ENCODE data around the gene MYG1. TPM values are rescaled to one million over a fixed set of nuclear protein-coding genes. Genes with fewer than 3 reads are reported as not detected.

The MYG1 gene
- total and polyA plus RNA-seq, 7 donors = 26.1 to 59.6 (median 53.6) TPM

DNA sequence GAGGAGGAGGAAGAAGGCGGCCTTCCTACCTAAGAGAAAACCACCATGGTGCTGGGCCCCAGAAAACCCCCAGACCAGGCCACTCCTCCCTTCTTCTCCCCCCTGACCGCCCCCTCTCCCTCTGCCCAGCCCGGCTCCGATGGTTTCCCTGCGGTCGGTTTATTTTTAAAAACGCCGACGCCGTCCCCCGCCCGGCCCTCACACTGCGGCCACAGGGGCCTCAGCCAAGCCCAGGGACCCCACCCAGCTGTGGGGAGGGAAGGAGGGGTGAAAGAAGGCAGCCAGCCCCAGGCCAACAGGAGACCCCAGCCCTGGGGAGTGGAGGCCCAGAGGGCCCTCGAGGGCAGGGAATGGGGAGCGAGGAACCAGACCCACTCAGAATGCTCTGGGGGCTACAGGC is 33.2 kb downstream of the MYG1 start:
- H3K27me3 ChIP-seq = peaks cover 0 to 58% (median 37%) of the 10 kb centered on the region in 3 donors
- 63 to 64% methylated on average over 15 of the region's 15 CpGs for WGBS, 2 donors
- TF ChIP-seq, protein P1, sequence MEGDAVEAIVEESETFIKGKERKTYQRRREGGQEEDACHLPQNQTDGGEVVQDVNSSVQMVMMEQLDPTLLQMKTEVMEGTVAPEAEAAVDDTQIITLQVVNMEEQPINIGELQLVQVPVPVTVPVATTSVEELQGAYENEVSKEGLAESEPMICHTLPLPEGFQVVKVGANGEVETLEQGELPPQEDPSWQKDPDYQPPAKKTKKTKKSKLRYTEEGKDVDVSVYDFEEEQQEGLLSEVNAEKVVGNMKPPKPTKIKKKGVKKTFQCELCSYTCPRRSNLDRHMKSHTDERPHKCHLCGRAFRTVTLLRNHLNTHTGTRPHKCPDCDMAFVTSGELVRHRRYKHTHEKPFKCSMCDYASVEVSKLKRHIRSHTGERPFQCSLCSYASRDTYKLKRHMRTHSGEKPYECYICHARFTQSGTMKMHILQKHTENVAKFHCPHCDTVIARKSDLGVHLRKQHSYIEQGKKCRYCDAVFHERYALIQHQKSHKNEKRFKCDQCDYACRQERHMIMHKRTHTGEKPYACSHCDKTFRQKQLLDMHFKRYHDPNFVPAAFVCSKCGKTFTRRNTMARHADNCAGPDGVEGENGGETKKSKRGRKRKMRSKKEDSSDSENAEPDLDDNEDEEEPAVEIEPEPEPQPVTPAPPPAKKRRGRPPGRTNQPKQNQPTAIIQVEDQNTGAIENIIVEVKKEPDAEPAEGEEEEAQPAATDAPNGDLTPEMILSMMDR (IDR thresholded peaks at IDR 0.05) = no peak
- no peak for TF ChIP-seq POLR2A (IDR thresholded peaks at IDR 0.05)
- H3K9me3 ChIP-seq = no peaks in the 10 kb centered on the region
- no peak overlapping the region for H3K27ac ChIP-seq
- no peaks in the 10 kb centered on the region for H3K4me1 ChIP-seq
- intact Hi-C loops (cut with DNase I) = no loop called here
- H3K36me3 ChIP-seq = no peaks in the 10 kb centered on the region
- DNase-seq = no peak
- H3K4me3 ChIP-seq = no peak overlapping the region

DNA sequence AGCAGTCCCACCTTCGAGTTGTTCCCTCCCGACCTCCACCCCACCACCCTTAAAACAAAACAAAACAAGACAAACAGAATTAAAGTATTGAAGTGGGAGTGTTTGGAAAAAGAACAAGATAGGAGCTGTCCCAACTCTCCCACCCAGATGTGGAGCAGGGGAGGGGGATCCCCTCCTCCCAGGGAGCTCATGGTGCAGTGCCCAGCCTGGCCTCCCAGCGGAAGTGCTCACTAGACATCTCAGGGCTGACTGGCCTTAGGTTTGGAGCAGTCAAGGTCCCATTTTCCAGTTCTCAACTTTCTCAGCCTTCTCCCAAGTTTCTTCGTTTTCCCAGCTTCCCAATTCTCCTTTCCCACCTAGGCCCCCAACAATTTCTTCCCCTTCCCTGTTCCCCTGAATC is 33.8 kb downstream of the MYG1 start:
- no peak for TF ChIP-seq POLR2A (IDR thresholded peaks at IDR 0.05)
- TF ChIP-seq POLR2AphosphoS5 (IDR thresholded peaks at IDR 0.05) = no peak
- TF ChIP-seq EP300 (IDR thresholded peaks at IDR 0.05) = no peak
- TF ChIP-seq, protein P1 (IDR thresholded peaks at IDR 0.05) = no peak

DNA sequence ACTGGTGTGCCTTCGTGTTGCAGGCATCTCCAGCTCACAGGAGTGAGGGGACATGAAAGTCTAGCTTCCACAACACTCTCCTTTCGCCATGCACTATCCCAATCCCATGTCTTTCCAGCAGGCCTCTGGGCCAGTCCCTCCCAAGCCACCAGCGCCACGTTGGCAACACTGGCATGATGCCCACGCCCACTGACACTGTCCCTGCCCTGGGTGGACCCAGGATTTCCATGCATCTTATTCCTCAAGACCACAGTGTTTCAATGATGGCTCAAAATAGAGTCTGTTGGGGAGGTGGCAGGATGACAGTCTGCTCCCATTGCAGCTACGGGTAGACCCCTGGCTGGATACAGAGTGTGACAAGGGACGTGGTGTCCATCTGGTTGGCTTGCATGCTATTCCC is 34.4 kb downstream of the MYG1 start:
- Histone ChIP-seq H3K4me3 (no peak overlapping the region), H3K27me3 (peaks cover 0 to 69% (median 47%) of the 10 kb centered on the region in 3 donors), H3K27ac (no peak overlapping the region), H3K4me1 (no peaks in the 10 kb centered on the region), H3K36me3 (no peaks in the 10 kb centered on the region), H3K9me3 (no peaks in the 10 kb centered on the region)
- intact Hi-C loops (cut with DNase I) = no loop called here
- TF ChIP-seq EP300 (IDR thresholded peaks at IDR 0.05) (no peak), POLR2AphosphoS5 (IDR thresholded peaks at IDR 0.05) (no peak), POLR2A (IDR thresholded peaks at IDR 0.05) (no peak)
- TF ChIP-seq, protein P1 (IDR thresholded peaks at IDR 0.05) = no peak
- no peak for DNase-seq
- 62 to 70% methylated on average over 7 of the region's 7 CpGs for WGBS, 2 donors

More for the DNA sequence above, 33.8 kb downstream of the MYG1 start:
- Histone ChIP-seq H3K4me1 (no peaks in the 10 kb centered on the region), H3K27me3 (peaks cover 0 to 63% (median 42%) of the 10 kb centered on the region in 3 donors), H3K36me3 (no peaks in the 10 kb centered on the region), H3K4me3 (no peak overlapping the region), H3K9me3 (no peaks in the 10 kb centered on the region), H3K27ac (no peak overlapping the region)
- 83 to 84% methylated on average over 4 of the region's 4 CpGs for WGBS, 2 donors
- DNase-seq = no peak
- intact Hi-C loops (cut with DNase I) = no loop called here

DNA sequence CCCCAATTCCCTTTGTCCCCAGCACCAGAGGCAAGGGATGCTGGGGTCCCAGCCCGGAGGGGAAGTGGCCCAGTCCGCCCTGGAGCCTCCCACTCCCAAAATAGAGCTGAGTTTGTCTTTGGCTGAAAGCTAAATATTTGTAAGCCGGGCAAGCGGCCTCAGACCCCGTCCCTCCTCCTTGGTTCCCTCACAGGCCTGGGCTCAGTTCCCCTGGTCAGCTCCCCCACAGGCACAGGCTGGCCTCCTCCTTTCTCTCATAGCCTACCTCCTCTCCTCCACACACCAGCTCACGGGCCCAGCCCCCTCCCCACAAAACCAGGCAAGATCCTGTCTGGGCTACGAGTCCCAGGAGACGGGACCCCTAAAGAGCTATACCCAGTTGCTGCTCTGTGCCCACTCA is 35.3 kb downstream of the MYG1 start:
- Histone ChIP-seq H3K36me3 (no peaks in the 10 kb centered on the region), H3K9me3 (no peaks in the 10 kb centered on the region), H3K4me1 (no peaks in the 10 kb centered on the region), H3K27ac (no peak overlapping the region), H3K27me3 (peaks cover 0 to 72% (median 52%) of the 10 kb centered on the region in 3 donors), H3K4me3 (no peak overlapping the region)
- DNase-seq = no peak
- TF ChIP-seq POLR2AphosphoS5 (IDR thresholded peaks at IDR 0.05) = no peak
- no peak for TF ChIP-seq EP300 (IDR thresholded peaks at IDR 0.05)
- TF ChIP-seq POLR2A (IDR thresholded peaks at IDR 0.05) = no peak
- TF ChIP-seq, protein P1 (IDR thresholded peaks at IDR 0.05) = no peak
- intact Hi-C loops (cut with DNase I) = no loop called here
- 78 to 87% methylated on average over 8 of the region's 8 CpGs for WGBS, 2 donors

DNA sequence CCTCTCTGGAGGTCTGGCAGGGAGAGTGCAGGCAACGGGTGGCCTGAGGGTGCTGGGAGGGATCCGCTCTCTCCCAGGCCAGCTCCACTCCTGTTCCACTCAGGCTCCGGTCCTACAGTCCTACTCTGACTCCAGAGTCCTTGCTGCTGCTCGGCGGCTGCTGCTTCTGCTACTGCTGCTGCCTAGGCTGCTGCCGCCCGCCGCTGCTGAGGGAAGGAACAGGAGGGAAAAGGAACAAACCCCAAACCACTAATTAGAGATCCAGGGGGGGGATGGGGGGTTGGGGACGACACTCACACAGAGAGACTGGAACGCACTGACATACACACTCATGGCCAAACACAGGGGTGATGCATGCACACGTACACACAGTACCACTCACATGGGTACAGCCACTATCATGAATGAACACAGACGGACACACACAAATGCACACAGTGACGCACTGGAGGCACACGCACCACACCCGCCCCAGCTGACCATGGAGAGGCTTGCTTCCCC is 36.7 kb downstream of the MYG1 start, which contains the start of gene SP7:
TSS of gene SP7 (minus strand) at position 174 of the 501 bp plus-strand sequence. CDS start 708 bp downstream, outside the sequence.
- Histone ChIP-seq H3K27me3 (peaks cover 0 to 72% (median 52%) of the 10 kb centered on the region in 3 donors), H3K4me3 (no peak within 1 kb of the TSS), H3K36me3 (no peaks in the 10 kb centered on the region), H3K9me3 (no peaks in the 10 kb centered on the region), H3K27ac (no peak within 1 kb of the TSS), H3K4me1 (no peaks in the 10 kb centered on the region)
- WGBS, 2 donors = 41 to 54% methylated on average over 15 of the region's 15 CpGs
- no peak for TF ChIP-seq POLR2A (IDR thresholded peaks at IDR 0.05)
- TF ChIP-seq EP300 (IDR thresholded peaks at IDR 0.05) = no peak
- TF ChIP-seq POLR2AphosphoS5 (IDR thresholded peaks at IDR 0.05) = no peak
- TF ChIP-seq, protein P1 (IDR thresholded peaks at IDR 0.05) = no peak
- intact Hi-C loops (cut with DNase I) = no loop called here
- DNase-seq = no peak

All from sigmoid colon (tissue), 7 donors.